GM18951 (cell line): ENCODE results near the gene MTA2.
"Not testable (repeated sequence)": the region's sequence is repeated elsewhere in the genome, so short reads cannot be mapped to it uniquely, and the experiment has no call there.

Experiments
- POLR2A ChIP-seq: IDR thresholded peaks from 4 replicates; pipeline ENCODE4 v1.6.1; 2011; ENCODE audit warnings: mild to moderate bottlenecking; ENCODE audit not compliant: insufficient read length, insufficient read depth; ENCODE audit errors: extremely low read depth
- in situ Hi-C: fragments of 300-500 bp; cut with MboI; formaldehyde crosslinking; loops from one replicate; pipeline ENCODE4 v1.12.0; 2022; ENCODE audit warnings: low sequenced_read_pairs, mixed read lengths, inconsistent platforms; ENCODE audit not compliant: unreplicated experiment

Gene MTA2

DNA sequence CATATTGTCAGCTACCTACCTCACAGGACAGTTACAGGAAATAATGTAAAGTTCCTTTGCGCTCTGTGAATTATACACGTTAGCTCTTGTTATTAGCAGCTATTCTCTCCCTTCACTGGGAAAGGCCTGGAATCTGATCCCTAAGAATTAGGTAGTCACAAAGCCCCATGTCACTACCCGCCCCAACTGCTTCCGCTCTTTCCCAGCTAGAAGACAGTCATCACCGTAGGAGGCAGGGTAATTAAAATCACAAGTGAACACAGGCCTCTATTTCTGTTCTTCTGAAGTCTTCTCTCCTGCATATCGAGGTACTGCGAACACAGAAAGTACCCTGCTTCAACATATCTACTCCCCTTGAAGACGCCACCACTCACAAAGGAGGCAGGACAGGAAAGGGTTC is 42.5 kb downstream of the MTA2 start:
- in situ Hi-C loops = no loop called here
- no peak for TF ChIP-seq POLR2A

DNA sequence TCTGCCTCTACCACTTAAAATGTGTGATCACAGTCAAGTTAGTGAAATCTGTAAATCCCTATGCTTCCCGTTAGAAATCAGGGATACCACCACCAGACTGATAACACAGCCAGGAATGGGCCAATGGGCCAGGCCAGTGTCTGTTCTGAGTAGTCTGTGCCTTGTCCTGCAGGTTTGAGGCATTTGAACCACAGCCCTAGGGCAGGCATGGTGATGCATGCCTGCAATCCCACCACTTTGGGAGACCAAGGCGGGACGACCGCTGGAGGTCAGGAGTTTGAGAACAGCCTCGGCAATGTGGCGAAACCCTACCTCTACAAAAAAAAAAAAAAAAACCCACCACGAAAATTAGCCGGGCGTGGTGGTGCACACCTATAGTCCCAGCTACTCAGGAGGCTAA is 43.0 kb downstream of the MTA2 start:
- in situ Hi-C loops = no loop called here
- TF ChIP-seq POLR2A = no peak

DNA sequence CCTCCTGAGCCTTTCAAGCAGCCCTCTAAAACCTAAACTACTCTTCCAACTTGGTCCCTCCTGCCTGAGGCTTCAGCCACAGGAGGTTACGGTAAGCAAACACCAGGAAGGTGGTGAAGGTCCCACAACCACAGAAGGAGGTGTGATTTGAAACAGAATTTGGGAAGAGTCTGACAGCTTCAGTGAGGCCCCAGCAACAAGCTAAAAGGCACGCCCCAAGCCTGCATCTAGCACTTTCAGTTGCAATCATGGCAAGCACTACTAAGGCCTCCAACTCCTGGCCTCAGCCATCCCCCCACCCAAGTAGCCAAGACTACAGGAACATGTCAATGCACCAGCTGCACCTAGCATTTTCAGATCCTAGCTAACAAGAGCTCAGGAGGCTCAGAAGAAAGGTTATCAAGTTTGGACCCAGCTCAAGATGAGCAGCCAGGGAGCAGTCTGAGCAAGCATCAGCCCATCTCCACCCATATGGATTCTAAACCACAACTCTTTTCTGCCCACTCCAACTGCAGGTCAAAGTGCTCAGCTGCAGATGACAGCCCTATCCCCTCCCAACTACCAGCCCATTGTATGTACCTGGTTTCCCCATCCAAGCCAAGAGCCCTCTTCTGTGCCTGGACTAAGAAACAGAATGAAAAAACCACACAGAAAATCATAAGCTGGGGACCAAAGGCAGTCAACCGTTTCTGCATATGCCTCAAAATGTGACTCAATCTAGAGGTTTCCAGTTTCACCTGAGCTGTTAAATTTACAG is 44.6 kb downstream of the MTA2 start:
- in situ Hi-C loops = no loop called here
- TF ChIP-seq POLR2A = no peak

DNA sequence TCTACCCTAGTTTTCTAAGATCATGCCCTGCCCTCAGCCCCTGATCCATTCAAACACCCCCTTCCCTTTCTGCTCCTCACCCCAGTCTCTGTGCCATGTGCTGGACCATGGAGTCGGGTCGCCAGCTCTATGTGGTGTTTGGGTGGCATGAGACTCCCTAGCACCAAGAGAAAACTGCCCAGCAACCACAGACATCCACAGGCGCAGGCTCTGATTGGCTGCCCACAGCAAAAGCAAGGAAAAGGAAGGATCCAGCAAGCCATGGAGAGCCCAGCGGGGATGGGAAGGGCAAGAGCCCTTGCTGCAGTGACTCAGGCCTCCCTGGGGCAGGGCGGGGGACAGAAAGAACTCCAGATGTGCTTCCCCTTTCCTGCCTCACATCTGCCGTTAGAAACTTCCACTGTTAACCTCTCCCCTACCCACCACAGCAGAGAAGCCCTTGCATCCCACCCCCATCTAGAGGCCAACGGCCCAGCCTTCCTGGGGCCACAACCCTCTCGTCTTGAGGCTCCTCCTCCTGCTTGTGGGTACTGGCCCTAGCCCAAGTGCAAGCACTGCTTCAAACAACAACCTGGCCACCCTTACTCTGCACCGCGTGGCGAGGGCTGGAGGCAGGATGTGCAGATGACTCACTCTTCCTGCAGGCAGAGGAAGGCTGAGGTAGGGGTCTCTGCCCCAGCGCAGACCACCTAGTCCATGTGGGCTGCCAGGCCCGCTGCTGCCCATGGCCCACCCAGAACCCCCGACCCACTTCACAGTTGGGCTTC is 45.4 kb downstream of the MTA2 start:
- TF ChIP-seq POLR2A = no peak
- in situ Hi-C loops = no loop called here

DNA sequence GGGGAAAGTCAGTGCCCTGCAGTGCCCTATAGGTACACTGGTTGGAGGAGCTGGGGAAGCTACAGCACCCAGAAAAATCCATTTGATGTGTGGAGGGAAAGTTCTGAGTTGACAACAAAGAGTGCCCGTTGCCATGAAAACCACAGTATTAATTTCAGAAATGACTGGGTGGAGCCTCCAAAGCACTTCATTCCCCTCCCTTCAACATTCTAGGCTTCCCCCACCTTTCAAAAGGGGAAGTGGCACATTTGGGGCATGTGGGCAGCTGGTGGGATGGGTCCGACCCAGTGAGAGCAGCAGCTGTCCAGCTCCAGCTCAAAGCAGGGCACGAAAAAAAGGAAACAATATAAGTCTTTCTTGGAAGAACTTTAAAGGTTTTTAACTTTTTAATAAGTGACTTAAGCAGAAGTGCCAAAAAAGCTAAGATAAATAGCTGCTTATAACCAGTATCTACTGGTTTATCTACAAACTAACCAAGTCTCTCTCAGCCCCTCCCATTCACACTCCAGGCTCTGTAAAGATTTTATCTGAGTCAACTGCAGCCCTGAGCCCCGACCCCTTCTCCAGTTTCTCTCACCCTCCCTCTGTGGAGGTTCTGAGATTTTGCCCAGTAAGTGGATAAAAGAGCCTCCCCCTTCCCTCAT is 46.1 kb downstream of the MTA2 start:
- in situ Hi-C loops = no loop called here
- TF ChIP-seq POLR2A = no peak

DNA sequence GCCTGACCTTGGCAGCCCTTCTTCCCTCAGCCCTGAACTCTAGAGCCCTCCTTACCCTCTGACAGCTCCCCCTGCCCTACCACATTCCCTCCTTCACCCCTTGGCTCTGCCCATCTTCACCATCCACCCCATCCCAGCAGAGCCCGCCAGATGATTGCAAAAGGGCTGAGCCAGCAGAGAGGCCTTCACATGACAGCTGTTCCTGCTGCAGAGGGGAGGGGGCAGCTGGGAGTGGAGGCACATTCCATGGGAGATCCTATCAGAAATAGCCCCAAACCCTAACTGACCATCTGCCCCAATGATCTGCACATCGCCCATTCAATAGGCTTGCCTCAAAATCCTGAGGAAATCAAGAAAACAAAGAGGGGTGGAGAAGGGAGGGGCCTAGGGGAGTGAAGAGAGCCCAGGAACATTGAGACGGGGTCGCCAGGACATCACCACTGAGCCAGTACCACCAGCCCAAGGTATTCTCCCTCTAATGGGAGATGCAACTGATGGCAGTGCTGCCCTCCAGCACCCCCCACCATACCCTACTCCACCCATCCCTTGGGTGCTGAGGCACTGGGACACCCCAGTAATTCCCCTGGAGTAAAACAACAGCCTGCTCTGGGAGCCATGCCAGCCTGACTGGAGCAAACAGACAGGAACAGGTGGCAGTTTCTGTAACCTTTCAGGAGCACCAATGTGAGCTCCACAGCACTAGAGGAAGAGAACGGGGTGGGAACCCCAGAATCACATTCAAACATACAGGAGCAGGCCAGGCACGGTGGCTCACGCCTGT is 47.1 kb downstream of the MTA2 start:
- in situ Hi-C loops = no loop called here
- TF ChIP-seq POLR2A = no peak

DNA sequence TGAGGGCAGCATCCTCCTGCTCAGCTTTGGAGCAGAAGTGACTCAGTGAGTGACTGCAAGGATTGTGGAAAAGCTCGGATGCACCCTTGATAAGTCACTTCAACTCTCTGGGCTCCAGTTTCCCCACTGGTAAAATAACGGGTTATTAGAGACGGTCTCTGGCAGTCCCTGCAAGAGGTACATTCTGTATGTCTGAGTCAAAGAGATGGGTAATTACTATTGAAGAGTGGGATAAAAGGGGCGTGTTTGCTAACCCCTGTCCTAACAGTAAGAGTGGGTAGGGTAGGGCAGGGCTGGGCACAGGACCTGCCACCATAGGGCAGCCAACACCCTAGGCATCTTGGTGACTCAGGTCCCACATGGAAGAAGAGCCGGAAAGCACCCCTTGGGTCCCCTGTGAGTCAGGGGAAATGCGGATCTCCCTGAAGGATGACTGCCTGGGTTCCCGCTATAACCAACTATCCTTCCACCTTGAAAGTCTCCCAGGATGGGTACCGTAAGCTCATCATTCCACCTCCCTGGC is 47.8 kb downstream of the MTA2 start:
- TF ChIP-seq POLR2A = no peak
- in situ Hi-C loops = no loop called here

DNA sequence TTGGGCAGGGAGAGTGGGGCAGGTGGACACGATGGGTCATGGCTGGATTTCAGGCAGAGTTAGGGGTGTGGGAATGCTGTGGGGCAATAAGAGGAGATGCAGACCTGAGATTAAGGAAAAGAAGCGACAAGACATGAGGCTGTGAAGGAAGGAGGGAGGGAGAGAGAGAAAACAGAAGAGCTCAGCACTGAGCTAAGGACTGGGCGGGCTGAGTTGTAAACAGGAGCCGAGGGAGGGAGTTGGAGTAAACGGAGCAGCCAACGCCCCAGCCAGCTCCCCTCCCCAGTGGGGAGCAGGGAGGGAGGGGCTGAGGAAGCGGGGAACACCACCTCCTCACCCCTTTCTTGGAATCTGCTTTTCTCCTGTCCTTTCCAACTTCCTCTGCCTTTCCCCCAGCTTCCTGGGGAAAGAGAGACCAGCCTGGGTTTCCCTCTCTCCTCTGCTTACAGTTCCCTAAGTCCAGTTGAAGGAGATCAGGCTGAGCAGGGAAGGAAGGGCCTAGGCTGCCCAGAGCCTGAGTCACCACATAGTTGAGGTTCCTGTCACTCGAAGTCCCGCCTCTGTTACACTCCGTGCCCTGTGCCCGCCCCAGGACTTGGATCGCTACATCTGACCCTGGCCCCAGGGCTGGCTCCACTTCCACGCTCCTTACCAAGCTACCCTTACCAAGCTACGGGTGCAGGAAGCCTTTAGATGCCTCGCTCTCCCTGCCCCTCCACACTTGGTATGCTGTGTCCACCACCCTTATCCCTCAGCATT is 48.4 kb downstream of the MTA2 start:
- in situ Hi-C loops = no loop called here
- TF ChIP-seq POLR2A = no peak

DNA sequence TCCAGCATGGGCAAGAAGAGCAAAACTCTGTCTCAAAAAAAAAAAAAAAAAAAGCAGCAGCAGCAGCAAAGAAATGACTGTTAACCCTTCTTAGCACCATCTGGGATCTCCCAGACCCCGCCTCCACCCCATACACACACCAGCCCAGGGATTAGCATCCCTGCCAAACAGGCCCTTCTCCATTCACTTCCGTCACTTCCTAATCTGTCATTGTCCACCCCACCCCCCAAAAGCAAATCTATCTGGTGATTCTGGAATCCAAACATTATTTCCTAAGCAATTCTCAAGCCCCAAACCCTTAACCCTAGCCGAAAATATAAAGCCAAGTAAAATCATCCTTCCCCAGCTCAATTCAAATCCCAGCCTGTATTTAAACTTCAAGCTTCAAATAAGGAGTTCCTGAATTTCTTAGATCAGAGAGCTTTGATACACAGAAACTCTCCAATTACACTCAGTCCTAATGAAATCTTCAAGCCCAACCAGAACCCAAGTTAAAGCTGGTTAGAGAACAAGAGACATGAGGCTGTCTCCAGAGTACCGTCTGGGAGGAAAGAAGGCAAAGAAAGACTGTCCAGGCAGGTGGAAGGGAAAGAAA is 49.1 kb downstream of the MTA2 start:
- TF ChIP-seq POLR2A = no peak
- in situ Hi-C loops = no loop called here

DNA sequence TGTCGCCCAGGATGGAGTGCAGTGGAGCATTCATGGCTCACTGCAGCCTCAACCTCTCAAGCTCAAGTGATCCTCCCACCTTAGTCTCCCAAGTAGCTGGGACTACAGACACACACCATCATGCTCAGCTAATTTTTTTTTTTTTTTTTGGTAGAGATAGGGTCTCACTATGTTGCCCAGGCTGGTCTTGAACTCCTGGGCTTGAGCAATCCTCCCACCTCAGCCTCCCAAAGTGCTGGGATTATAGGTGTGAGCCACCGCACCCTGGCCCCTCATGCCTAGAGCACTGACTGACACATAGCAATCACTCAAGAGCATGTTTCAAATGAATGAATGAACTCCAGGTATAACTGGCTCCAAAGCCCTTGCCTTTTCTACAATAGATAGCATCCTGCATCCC is 51.2 kb downstream of the MTA2 start:
- in situ Hi-C loops = not testable (repeated sequence)

DNA sequence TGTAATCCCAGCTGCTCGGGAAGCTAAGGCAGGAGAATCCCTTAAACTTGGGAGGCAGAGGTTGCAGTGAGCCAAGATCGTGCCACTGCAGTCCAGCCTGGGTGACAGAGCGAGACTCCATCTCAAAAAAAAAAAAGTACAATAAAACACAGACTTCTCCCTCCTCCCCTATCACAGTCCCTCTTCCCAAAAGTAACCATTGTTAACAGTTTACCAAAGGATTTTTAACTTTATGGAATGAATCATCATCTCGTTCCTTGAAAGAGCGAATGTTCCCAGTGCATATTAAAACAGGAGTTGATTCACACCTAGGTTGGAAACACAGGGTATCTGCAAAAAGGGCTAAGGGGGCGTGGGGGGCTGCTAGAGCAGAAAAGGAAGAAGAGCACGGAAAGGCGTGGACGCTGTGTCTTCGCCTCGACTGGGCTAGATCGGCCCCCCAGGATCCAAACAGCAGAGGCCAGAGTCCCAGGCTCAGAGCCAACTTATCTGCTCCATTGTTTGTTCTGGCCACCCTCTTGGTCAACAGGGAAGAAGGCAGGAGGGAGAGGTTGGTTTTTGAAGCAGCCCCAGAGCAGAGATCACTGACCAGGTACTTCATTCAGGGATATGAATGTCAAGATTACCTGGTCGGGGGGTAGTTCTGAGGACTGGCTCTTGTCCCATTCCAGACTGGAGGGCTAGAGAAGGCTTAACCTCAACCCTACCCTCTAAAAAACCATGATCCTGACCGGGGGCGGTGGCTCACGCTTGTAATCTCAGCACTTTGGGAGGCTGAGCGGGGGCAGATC is 52.9 kb downstream of the MTA2 start:
- no peak for TF ChIP-seq POLR2A
- in situ Hi-C loops = no loop called here
